KBM-7 (cell line): ENCODE data around the gene FAM228A.
A peak's percentile ranks its signal among the peaks of the same experiment; 100 is the strongest.
"Not testable (repeated sequence)": the region's sequence is repeated elsewhere in the genome, so short reads cannot be mapped to it uniquely, and the experiment has no call there.

ENCODE experiments used
- DNase-seq: peaks from one replicate; pipeline ENCODE4 v3.0.0-alpha.2; 2015
- in situ Hi-C: fragments of 300-500 bp; cut with MboI; formaldehyde crosslinking; loops from 2 replicates; pipeline ENCODE4 v1.14.3; 2020; ENCODE audit warnings: low sequenced_read_pairs, low pct_unique_long_range_greater_than_20kb, mixed read lengths

The FAM228A gene

DNA sequence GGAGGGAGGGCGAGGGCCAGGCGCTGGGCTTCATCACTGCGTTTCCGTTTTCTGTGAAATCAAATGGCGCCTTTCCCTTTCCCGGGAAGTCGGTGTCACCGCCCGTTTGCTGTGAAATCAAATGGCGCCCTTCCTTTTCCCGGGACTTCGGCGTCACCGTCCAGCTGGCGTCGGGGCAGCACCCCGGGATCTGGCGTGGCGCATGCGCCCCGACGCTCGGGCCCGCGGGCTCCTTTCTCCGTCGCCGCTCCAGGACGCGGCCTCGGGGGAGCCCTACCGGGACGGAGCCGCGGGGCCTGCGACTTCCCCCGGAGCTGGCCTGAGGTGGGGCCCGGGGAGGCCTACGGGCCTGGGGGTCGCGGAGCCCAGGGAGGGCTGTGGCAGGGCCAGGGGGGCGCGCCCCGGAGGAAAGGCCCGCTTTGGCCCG, at the start of gene FAM228A:
FAM228A (plus strand) TSS at position 203 of the 427 bp plus-strand sequence. CDS start 428 bp downstream, outside the sequence.
- no peak for DNase-seq
- in situ Hi-C loops: no loop called here

DNA sequence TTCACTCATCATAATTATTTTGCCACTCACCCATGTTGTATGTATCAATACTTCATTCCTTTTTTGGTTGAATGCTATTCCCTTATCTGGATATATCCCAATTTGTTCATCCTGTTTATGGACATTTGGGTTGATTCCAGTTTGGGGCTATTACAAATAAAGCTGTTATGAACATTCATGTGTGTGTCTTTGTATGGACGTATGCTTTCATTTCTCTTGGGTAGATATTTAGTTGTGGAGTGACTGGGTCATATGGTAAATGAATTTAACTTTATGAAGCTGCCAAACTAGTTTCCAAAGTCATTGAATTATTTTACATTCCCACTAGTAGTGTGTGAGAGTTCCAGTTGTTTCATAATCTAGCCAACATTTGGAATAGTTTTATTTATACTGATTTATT, 48.9 kb upstream of the FAM228A start:
- DNase-seq: no peak
- in situ Hi-C loops: no loop called here

DNA sequence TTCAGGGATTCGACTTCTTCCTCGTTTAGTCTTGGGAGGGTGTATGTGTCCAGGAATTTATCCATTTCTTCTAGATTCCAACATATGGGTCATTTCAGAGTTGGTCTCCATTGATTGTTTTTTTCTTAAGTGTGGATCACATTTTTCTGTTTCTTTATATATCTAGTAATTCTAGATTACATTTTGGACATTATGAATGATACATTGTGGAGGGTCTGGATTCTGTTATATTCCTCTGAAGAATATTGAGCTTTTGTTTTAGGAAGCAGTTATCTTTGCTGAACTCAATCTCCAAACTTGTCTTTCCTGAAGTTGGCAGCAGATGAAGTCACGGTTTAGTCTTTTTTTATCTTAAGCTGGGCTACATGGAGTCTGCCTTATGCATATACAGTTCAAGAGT, 42.3 kb upstream of the FAM228A start:
- no peak for DNase-seq
- in situ Hi-C loops: no loop called here

DNA sequence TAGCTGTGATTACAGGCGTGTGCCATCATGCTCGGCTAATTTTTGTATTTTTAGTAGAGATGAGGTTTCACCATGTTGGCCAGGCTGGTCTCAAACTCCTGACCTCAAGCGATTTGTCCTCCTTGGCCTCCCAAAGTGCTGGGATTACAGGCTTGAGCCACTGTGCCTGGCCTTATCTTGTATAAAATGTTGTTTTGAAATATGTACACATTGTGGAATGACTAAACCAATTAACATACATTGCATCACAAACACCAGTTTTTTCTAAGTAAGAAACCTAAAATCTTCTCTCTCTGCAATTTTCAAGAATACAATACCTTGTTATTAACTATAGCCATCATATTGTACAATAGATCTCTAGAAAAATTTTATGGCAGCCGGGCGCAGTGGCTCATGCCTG, 34.5 kb upstream of the FAM228A start:
- in situ Hi-C loops, DNase-seq: not testable (repeated sequence)

DNA sequence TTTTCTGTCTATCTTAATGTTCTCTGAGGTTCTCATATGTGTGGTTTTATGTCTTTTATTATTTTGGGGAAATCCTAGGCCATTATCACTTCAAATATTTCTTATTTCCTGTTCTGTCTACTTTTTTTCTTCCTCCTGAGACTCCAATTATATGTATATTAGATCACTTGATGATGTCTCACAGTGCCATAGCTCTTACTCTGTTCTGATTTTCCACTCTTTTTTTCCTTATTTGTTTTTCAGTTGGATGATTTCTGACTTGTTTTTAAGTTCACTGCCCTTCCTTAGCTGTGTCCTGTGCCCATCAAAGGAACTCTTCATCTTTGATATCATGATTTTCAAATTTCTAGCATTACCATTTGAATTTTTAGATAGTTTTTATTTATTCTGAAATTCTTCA, 27.5 kb upstream of the FAM228A start:
- no peak for DNase-seq
- in situ Hi-C loops: no loop called here

DNA sequence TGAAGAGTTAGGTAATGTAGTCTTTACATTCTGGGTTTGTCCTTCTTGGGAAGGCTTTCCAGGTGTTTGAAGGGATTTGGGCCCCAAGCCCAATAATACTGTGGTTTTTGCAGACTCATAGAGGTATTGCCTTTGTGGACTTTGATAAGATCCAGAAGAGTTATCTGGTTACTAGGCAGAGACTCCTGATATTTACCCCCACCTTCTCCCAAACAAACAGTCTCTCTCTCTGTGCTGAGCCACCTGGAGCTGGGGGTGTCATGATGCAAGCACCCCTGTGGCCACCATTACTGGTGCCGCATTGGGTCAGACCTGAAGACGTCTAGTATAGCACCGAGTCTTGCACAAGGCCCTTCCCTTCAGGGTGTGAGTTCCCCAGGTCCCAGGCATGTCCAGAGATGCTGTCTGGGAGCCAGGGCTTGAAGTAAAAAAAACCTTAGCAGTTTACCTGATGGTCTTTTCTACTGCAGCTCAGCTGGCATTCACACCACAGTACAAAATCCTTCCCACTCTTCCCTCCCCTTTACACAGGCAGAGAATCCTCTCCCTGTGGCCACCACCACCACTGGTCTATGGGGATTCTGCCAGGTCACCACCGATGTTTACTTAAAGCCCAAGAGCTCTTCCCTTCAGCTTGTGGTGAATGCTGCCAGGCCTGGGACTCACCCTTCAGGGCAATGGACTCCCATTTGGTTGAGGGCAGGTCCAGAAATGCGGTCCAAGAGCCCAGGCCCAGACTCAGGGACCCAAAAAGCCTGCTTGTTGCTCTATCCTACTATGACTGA, 22.2 kb upstream of the FAM228A start:
- in situ Hi-C loops: no loop called here
- no peak for DNase-seq

DNA sequence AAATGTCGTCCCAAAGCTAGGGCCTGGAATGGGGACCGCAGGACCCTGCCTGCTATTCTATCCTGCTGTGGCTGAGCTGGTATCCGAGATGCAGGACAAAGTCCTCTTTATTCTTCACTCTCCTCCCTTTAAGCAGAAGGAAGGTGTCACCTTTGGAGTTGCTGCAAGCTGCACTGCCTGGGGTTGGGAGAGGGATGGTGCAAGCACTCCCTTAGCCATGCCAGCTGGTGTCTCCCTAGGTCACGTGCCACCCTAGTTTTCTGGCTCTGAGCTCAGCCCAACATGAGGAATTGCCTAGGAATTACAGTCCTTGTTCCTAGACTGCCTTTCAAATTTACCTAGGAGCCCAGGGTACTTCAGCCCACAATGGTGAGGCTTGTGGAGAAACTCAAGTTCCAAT, 21.4 kb upstream of the FAM228A start:
- DNase-seq: no peak
- in situ Hi-C loops: no loop called here

DNA sequence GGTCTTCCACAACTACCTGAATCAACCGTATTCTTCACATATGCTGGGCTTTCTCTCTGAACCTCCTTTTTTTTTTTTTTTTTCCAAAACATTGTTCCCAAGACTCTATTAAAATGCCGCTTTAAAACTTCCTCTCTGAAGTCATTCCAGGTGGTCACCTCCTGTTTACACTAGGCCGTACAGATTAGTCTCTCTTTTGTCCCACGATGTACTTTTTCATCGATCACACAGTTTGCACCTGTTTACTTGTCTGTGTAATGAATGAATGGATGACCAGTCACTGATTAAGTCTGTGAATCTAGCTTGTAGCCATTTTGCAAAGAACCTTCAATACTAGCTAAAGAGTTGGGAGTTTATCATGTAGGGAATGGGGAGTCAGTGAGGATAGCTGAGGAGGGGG, 16.7 kb upstream of the FAM228A start:
- in situ Hi-C loops: no loop called here
- no peak for DNase-seq

DNA sequence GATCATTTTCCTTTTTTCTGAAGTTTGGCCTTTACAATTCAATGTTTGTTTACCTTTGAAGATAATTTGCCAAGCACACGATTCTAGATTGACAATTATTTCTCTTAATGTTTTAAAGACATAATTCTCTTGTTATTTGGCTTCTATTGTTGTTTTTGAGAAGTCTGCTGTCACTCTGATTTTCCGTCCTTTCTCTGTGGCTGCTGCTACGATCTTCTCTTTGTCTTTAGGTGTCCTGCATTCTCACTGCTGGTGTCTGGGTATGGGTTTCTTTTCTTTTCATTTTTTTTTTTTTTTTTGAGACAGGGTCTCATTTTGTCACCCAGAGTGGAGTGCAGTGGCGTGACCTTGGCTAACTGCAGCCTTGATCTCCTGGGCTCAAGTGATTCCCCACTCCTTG, 15.1 kb upstream of the FAM228A start:
- in situ Hi-C loops: no loop called here
- DNase-seq: no peak

DNA sequence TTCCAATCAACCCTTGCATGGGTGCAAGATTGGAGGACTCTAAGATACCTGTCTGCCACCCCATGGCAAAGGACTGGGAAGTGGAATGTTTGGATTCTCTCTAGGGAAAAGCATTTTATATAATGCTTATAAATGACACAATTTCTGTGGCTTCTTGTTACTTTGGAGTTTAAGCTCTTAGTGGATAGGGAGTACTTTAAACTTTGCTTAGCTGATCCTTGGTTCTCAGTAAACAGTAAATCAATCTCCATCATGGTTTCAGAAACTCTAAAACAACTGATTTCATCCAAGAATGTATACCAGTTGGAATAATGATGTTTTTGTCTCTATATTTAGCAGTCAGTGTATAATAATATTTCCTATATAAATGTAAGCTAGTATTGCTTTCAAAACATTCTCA, 14.1 kb upstream of the FAM228A start:
- in situ Hi-C loops: no loop called here
- DNase-seq: no peak

DNA sequence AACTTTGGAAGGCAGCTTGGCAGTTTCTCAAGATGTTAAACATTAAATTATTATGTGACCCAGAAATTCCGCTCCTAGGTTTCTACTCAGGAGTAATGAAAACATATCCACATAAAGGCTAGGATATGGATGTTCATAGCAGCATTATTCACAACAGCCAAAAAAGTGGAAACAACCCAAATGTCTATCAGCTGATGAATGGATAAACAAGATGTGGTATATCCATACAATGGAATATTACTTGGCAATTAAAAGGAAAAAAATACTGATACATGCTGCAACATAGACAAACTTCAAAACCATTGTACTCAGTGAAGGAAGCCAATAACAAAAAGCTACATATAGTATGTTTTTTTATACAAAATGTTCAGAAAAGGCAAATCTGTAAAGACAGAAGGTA, 12.4 kb upstream of the FAM228A start:
- in situ Hi-C loops: no loop called here
- DNase-seq: no peak

DNA sequence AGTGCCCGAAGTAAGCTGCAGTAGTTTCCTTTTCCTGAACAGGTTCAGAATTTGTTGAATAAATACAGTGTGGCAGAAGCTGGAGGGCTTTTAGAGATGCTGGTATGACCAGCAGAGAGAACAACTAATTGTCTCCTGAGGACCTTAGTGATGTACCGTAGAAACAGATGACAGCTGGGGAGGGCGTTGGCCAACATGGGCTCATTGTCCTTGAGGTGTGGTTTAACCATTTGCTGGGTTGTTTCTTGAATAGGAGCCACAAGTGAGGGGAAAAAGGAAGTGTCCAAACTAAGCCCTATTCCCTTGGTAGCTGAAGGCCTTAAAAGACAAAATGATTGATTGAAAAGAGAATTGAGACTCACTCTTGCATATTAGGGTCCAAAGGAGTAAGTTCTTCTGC, 11.7 kb upstream of the FAM228A start:
- DNase-seq: peak; percentile 47
- in situ Hi-C loops: no loop called here

DNA sequence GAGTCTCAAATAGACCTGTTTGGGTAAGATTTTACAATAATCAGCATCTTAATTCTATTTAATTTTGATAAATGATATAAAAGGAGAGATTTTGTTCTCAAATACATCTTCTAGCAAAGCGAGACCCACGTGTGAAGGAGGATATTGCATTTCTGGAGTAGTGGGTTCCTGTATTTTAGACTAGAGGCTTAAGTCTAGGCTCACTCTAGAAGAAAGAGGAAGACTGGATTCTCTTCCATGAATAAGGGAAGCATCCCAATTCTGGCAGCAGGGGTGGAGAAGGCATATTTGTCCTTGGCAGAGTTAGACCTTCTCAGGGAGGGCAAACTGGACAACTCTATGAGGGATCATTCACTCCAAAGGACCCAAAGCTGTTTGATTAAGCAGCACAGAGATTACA, 11.3 kb upstream of the FAM228A start:
- in situ Hi-C loops: no loop called here
- DNase-seq: no peak

DNA sequence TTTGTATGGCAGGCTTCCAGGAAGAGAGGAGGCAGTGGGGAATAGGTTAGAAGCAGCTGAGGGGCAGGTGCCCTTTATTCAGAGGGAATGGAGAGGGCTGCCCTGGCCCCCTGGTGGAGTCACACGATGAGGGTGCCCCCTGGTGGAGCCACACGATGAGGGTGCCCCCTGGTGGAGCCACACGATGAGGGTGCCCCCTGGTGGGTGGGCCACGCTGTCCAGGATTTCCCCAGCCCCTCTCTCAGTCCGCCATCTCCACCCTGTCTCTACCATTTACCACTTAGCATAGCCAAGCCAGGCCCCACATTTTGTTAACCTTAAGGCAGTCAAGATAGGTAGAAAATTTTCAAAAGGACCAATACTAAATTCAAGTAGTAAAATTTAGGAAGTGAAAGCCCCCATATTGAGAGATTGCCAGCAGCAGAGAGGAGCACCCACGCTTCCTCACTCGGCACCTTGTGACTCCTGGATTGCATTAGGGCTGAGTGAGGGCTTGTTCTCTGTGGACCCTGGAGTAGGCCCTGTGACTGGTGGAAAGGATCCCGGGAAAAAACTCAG, 10.4 kb upstream of the FAM228A start:
- in situ Hi-C loops: no loop called here
- DNase-seq: peak; percentile 54

DNA sequence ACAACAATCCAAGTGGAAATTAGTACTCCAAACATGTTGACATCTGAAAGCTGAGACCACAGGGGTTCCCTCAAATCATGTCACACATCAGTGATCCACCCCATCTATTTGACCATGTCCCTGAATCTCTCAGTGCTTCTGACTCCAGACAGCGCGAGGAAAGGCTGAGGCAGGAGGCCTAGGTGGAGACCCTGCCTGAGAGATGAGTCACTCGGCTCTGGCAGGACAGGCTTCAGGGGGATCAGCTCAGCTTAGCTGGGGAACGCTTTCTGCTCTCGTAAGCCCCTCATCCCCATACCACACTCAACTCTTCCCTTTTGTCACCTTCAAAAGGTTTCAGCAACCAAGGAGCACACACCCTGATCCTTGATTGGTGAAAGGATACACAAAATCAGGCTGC, 5.8 kb upstream of the FAM228A start:
- in situ Hi-C loops: no loop called here
- DNase-seq: no peak

DNA sequence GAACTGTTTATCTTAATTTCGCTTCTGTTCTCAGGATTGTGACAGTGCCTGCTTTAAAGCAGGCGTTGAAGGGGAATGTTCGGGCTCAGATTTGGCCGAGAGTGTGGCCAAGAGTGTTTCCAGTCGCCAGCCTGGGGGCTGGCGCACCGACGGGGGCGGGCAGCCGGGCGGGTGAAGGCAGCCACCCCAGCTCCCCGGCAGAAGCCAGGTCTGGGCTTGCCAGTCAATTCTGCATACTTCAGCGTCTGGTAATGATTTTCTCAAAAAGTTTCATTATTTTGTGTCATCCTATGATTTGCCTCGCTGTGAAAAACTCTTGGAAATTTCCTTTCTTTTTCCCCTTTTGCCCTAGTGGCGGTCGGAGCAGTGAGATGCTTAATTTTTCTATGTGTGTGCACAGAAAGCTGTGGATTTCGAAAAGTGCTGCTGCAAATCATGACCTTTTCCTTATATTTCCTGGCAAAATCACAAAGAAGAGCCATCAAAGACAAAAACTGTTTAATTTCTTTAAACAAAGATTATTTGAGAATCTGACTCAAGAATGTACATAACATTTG, 856 bp downstream of the FAM228A start:
- DNase-seq: no peak
- in situ Hi-C loops: no loop called here

DNA sequence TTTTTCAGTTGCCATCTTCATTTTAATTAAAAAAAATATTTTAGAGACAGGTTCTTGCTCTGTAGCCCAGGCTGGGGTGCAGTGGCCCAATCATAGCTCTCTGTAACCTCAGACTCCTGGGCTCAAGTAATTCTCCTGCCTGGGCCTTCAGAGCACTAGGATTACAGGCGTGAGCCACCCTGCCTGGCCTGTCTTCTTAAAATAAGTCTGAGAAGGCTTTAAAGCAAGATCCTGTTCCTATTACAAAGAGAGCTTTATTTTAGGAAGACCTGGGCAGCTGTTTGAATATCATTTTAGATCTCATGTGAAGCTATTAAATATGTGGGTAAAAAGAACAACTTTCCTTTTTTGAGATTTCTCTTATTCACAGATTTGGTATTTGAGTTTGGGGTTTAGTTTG, 1.5 kb downstream of the FAM228A start:
- in situ Hi-C loops: no loop called here

DNA sequence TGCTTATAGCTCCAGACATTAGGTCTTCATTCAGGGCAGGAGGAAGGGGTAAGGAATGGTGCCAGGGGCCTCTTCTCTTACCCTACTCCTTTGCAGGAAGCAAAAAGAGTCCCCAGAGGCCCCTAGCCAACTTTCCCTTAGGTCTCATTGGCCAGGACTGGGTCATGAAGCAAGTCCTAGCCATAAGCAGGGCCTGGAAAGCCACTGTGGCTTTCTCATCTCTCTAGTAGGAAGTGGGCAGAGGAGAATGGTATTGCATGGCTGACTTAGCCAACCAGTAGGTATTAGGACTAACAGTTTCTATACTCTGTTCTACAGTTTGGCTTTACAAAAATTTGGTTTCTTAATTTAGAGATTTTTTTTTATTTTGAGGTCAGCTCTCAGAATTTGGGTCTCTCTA, 4.8 kb downstream of the FAM228A start:
- peak; percentile 38 for DNase-seq
- in situ Hi-C loops: no loop called here

More for the DNA sequence above, 1.5 kb downstream of the FAM228A start:
- DNase-seq: no peak

DNA sequence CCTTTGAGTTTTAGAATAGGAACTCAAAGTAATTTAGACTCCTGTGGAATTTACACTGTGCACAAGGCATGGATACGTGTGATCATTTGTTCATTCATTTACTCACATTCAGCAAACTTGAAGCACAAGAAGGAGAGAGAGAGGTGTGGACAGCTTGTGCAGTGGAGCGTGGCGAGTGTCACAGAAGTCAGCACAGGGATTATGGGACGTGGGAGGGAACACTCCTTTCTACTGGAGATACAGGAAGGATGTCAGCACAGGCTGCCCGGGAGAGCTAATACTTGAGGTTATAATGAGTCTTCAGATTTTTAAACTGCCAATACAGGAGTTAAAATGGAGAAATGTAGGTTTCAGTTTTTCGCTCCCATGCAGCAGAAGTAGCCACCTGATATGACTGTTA, 7.0 kb downstream of the FAM228A start:
- peak; percentile 87 for DNase-seq

DNA sequence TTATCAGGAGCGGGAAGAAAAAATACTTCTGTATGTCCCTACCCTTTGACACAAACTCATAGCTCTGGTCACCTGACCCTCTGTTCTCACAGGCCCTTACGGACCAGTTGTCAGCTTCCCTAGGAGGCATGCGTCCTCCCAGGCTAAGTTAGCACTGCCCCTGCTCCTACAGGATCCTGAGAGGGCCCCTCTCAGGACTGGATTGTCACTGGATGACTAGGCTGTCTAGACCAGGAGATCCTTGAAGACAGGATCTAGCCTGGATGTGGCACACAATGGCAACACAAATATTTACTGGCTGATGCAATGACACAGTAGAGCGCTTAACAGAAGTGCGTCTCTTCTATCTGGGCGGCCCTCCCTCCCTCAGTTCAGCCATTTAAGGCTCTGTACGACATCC, 7.7 kb downstream of the FAM228A start:
- in situ Hi-C loops: no loop called here
- peak; percentile 12 for DNase-seq

More for the DNA sequence above, 7.0 kb downstream of the FAM228A start:
- in situ Hi-C loops: no loop called here
